ENCODE results near the gene MGMT. TPM values are rescaled to one million over a fixed set of nuclear protein-coding genes. Genes with fewer than 3 reads are reported as not detected.

MGMT gene
- total RNA-seq, 4 donors from 2014 or later, result 18.4 to 30.3 (median 27.9) TPM

GRCh38 chr10:129780198-129780597, 313.2 kb downstream of the MGMT start:
- 72% methylated on average over 6 of the region's 6 CpGs for WGBS
- TF ChIP-seq POLR2A (IDR thresholded peaks at IDR 0.05; ENCODE audit: low read depth) (no peak), CTCF (IDR thresholded peaks at IDR 0.05) (no peak), POLR2AphosphoS5 (IDR thresholded peaks at IDR 0.05) (no peak), EP300 (IDR thresholded peaks at IDR 0.05) (no peak)
- intact Hi-C loops (cut with DNase I), result no loop called here
- no peak for DNase-seq (ENCODE audit: extremely low spot score)
- Histone ChIP-seq H3K4me1 (no peaks in the 10 kb centered on the region), H3K4me3 (no peak overlapping the region), H3K36me3 (no peaks in the 10 kb centered on the region), H3K9me3 (no peaks in the 10 kb centered on the region), H3K27me3 (no peaks in the 10 kb centered on the region), H3K27ac (replicated peaks in 1 of 4) (no peak overlapping the region)

DNA sequence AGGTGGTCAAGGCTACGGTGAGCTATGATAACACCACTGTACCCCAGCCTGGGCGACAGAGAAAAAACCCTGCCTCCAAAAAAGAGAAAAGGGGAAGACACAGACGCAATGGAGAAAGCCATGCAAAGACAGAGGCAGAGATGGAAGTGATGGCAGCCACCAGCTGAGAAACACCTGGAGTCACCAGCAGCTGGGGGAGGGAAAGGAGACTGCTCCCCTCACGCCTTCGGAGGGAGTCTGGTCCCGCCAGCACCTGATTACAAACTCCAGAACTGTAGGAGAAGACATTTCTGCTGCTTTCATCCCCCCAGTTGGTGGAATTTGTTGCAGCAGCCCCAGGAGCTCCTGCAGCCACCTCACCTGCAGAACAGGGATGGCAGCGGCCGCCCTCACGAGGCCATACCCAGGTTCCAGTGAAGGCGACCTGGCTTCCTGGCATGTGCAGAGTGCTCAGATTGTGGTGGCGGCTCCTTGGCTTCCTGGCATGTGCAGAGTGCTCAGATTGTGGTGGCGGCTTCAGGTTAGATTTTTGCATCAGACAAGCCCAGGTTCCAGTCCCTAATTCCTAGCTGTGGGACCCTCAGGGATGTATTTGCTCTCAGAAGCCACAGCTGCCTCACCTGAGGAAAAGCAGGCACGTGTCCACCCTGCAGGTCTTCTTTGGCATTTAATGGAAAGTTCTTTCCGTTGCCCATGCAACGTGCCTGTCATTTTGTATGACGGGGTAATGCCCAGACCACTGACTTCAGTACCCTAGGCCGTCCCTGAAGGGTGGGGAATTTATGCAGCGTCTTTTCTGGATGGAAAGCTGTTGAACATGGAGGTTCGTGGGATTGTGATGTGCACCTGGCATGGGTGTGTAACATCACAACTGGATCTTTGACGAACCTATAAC, 314.1 kb downstream of the MGMT start:
- Histone ChIP-seq H3K4me3 (no peak overlapping the region), H3K27me3 (no peaks in the 10 kb centered on the region), H3K4me1 (no peaks in the 10 kb centered on the region), H3K9me3 (peaks cover 0 to 7% (median 0%) of the 10 kb centered on the region in 4 donors), H3K27ac (replicated peaks in 1 of 4) (no peak overlapping the region), H3K36me3 (no peaks in the 10 kb centered on the region)
- no peak for TF ChIP-seq POLR2A (IDR thresholded peaks at IDR 0.05; ENCODE audit: low read depth)
- no peak for TF ChIP-seq CTCF (IDR thresholded peaks at IDR 0.05)
- TF ChIP-seq POLR2AphosphoS5 (IDR thresholded peaks at IDR 0.05), result no peak
- TF ChIP-seq EP300 (IDR thresholded peaks at IDR 0.05), result no peak
- WGBS, result 94% methylated on average over 16 of the region's 20 CpGs
- intact Hi-C loops (cut with DNase I), result no loop called here
- DNase-seq (ENCODE audit: extremely low spot score), result no peak

GRCh38 chr10:129784291-129784690, 317.2 kb downstream of the MGMT start:
- Histone ChIP-seq H3K4me3 (no peak overlapping the region), H3K27me3 (no peaks in the 10 kb centered on the region), H3K36me3 (no peaks in the 10 kb centered on the region), H3K9me3 (peaks cover 0 to 7% (median 0%) of the 10 kb centered on the region in 4 donors), H3K4me1 (no peaks in the 10 kb centered on the region), H3K27ac (replicated peaks in 1 of 4) (no peak overlapping the region)
- intact Hi-C loops (cut with DNase I), result no loop called here
- no peak for DNase-seq (ENCODE audit: extremely low spot score)
- no peak for TF ChIP-seq POLR2A (IDR thresholded peaks at IDR 0.05; ENCODE audit: low read depth)
- no peak for TF ChIP-seq POLR2AphosphoS5 (IDR thresholded peaks at IDR 0.05)
- no peak for TF ChIP-seq CTCF (IDR thresholded peaks at IDR 0.05)
- no peak for TF ChIP-seq EP300 (IDR thresholded peaks at IDR 0.05)
- 83% methylated on average over 6 of the region's 6 CpGs for WGBS

- Histone ChIP-seq H3K27ac (replicated peaks in 1 of 4) (no peak overlapping the region), H3K27me3 (no peaks in the 10 kb centered on the region), H3K4me3 (no peak overlapping the region), H3K36me3 (no peaks in the 10 kb centered on the region), H3K4me1 (no peaks in the 10 kb centered on the region), H3K9me3 (peaks cover 0 to 8% (median 2%) of the 10 kb centered on the region in 4 donors)
- WGBS, result 68% methylated on average over 13 of the region's 13 CpGs
- intact Hi-C loops (cut with DNase I), result no loop called here
- TF ChIP-seq CTCF (IDR thresholded peaks at IDR 0.05), result no peak
- no peak for TF ChIP-seq POLR2A (IDR thresholded peaks at IDR 0.05; ENCODE audit: low read depth)
- TF ChIP-seq POLR2AphosphoS5 (IDR thresholded peaks at IDR 0.05), result no peak
- TF ChIP-seq EP300 (IDR thresholded peaks at IDR 0.05), result no peak
- DNase-seq (ENCODE audit: extremely low spot score), result no peak
Observed at GRCh38 chr10:129784891-129785290, 317.9 kb downstream of the MGMT start.
